Thyroid gland (tissue), 4 donors: ENCODE results near the gene ZNF726.

Experiments used
- POLR2A ChIP-seq, 2 donors: fragments of 450-650 bp; IDR thresholded peaks; one replicate each; pipeline ENCODE4 v1.6.1; 2017; ENCODE audit warnings: antibody characterized with exemption in 2 of 2, mild to moderate bottlenecking in 2 of 2, moderate library complexity in 1 of 2
- TF ChIP-seq, protein P1 (sequence below), 6 experiments: fragments of 200-600 bp in 3 of 6; fragments of 450-650 bp in 3 of 6; sonication (generic) in 3 of 6; IDR thresholded peaks; one replicate each; pipeline ENCODE4 v1.5.1; 2016 to 2019; ENCODE audit warnings: antibody characterized with exemption in 6 of 6, mild to moderate bottlenecking in 2 of 6, inconsistent platforms in 1 of 6, moderate library complexity in 1 of 6

DNA sequence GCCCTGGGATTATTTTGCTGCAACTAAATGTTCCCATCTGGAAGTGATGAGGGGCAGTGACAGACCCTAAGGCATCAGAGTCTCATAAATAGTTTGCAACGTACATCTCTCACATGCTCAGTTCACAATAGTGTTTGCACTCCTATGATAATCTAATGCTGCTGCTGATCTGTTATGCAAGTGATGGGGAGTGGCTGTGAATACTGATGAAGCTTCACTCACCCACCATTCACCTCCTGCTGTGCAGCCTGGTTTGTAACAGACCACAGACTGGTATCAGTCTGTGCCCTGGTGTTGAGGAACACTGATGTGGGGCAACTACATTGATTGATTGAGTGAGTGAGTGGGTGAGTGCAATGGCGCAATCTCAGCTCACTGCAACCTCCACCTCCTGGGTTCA is 54.9 kb downstream of the ZNF726 start:
- TF ChIP-seq, protein P1, sequence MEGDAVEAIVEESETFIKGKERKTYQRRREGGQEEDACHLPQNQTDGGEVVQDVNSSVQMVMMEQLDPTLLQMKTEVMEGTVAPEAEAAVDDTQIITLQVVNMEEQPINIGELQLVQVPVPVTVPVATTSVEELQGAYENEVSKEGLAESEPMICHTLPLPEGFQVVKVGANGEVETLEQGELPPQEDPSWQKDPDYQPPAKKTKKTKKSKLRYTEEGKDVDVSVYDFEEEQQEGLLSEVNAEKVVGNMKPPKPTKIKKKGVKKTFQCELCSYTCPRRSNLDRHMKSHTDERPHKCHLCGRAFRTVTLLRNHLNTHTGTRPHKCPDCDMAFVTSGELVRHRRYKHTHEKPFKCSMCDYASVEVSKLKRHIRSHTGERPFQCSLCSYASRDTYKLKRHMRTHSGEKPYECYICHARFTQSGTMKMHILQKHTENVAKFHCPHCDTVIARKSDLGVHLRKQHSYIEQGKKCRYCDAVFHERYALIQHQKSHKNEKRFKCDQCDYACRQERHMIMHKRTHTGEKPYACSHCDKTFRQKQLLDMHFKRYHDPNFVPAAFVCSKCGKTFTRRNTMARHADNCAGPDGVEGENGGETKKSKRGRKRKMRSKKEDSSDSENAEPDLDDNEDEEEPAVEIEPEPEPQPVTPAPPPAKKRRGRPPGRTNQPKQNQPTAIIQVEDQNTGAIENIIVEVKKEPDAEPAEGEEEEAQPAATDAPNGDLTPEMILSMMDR (IDR thresholded peaks at IDR 0.05), result no peak
- TF ChIP-seq POLR2A (IDR thresholded peaks at IDR 0.05), result no peak
